GM18868 (cell line): ENCODE measurements around the gene KIF3C.
"Not testable (repeated sequence)": the region's sequence is repeated elsewhere in the genome, so short reads cannot be mapped to it uniquely, and the experiment has no call there.

ENCODE experiments used
- ATAC-seq: cut with Tn5 transposase; IDR thresholded peaks from one replicate; pipeline ENCODE4 v1.9.1; 2021; ENCODE audit warnings: mild to moderate bottlenecking, moderate library complexity; ENCODE audit not compliant: unreplicated experiment

Gene KIF3C

GRCh38 chr2:25982273-25982967 is at the start of gene KIF3C:
Gene KIF3C (minus strand): TSS chr2:25982497. CDS start chr2:25981917, 580 bp downstream.
- ATAC-seq = peak; percentile 76

GRCh38 chr2:26028083-26028482 is 45.8 kb upstream of the KIF3C start:
- not testable (repeated sequence) for ATAC-seq

DNA sequence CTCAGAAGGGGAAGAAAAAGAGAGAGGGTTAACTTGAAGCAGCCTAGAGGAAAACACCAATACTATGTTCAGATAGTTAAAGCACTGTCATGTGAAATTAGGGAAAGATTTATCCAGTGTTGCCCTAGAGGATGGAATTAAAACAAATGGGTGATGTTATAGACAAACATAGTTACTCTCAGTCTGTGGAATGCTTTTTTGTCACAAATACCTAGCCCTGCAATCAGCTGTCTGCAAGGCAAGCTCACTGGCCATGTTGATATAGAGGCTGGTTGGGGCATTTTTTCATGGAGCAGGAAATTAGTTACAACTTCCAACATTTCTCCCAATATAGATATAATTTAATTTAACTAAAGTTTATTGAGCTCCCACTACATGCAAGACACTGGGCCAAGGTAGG is 43.2 kb upstream of the KIF3C start:
- ATAC-seq = no peak

- no peak for ATAC-seq
Measured at GRCh38 chr2:26024260-26024659, 42.0 kb upstream of the KIF3C start.

GRCh38 chr2:26020231-26020640 is 37.9 kb upstream of the KIF3C start:
- ATAC-seq = no peak

GRCh38 chr2:26018184-26019055 is 36.1 kb upstream of the KIF3C start:
- peak; percentile 76 for ATAC-seq

GRCh38 chr2:26017464-26018183 is 35.3 kb upstream of the KIF3C start:
- ATAC-seq = no peak

- not testable (repeated sequence) for ATAC-seq
Measured at GRCh38 chr2:26016706-26017045, 34.4 kb upstream of the KIF3C start.

- no peak for ATAC-seq
Measured at GRCh38 chr2:26016012-26016705, 33.9 kb upstream of the KIF3C start.

DNA sequence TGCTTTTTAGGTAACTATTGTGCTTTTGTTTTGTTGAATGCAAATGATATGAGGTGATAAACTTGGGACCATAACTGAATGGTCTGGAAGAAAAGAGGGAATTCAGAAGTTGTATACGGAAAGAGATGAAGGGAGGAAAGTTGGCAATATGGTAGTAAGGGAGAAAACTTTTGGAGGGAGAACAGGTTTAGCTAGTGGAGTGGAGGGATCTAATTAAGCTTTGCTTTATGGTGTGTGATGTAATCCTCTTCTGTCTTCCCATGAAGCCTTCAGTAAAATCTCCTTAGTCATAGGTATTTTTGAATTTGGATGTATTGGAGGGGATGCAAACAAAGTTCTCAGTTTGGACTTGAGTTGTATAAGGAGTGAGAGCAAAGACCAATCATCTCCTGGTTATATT is 31.4 kb upstream of the KIF3C start:
- no peak for ATAC-seq

DNA sequence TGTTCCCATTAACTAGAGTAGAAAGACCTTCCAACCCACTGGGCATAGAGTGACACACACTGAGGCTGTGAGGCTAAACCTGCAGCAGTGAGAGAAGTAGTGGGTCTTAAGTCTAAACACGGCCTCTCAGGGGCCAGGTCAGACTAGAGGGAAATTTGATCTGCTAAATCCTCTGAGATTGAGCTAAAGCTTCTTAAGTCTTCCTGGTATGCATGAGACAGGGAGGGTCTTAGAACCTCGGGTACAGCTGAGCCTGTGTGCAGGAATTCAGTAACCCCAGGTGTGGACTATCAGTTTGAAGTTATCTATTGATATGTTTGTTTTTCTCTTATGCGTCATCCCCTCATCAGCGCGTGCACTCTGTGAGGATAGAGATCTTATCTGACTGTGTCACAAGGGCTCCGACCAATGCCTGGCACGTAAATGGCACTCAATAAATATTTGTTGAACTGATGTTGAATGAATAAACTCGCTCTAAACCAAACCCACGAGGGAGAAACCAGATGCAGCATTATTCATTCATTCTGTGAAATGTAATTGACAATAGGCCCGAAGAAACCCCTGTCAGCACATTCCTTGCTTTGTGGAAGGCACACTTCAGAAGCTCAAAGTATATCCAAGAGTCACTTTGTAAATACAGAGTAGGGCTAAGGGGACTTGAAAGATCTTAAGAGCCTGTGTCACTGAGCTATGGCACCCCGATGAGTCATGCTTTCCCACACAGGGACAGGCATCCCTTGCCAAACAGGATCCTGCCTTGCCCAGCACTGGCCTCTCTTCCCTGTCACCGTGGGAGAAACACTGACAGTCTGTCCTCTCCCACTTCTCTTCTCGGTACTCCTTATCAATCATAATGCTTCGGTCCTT is 29.9 kb upstream of the KIF3C start:
- ATAC-seq = no peak

DNA sequence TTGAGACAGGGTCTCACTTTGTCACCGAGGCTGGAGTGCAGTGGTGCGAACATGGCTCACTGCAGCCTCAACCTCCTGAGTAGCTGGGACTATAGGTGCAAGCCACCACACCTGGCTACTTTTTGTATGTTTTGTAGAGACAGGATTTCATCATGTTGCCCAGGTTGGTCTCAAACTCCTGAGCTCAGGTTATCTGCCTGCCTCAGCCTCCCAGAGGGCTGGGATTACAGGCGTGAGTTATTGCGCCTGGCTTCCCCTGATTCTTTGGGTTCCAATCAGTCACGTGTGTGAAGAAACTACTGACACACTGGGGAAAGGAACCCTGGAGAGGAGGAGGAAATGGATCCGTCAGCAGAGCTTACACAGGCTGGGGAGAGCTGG is 29.3 kb upstream of the KIF3C start:
- ATAC-seq = no peak

DNA sequence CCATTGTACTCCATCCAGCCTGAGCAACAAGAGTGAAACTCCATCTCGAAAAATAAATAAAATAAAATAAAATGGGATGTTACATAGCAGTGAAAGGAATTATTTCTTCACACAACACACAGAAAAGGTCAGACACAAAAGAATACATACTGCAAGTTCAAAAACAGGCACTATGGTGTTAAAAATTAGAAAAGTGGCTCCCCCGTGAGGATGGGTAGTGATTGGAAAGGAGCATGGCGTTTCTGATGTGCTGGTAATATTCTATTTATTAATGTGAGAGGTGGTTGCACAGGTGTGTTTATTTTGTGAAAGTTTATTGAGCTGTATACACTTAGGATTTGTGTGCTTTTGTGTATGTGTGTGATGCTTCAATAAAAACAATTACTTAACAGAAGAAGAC is 28.6 kb upstream of the KIF3C start:
- ATAC-seq = no peak

DNA sequence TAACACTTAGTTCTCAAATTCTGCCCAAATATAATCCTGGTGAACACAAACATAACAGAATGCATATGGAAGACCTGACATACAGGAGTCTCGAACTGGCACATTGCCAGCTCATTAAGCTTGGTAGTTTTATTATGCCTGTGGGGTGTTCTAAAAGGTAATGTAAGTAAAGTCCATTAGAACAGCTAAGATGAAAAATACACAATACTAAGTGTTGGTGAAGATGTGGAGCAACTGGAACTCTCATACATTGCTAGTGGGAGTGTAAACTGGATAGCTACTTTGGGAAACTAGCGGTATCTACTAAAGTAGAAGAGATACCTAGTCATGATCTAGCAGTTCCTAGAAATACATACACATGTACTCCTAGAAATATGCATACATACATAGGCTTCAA is 27.3 kb upstream of the KIF3C start:
- no peak for ATAC-seq

GRCh38 chr2:26008851-26009566 is 26.7 kb upstream of the KIF3C start:
- no peak for ATAC-seq

DNA sequence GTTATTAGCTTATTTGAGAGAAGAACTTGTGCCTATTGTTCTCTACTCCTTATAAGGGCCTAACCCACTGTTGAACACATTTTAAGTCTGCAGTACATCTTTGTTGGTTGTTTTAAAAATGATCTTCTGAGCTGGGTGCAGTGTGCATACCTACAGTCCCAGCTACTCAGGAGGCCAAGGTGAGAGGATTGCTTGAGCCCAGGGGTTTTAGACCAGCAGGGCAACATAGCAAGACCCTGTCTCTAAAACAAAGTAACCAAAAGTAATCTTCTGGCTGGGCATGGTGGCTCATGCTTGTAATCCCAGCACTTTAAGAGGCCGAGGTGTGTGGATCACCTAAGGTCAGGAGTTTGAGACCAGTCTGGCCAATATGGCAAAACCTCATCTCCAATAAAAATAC is 25.8 kb upstream of the KIF3C start:
- no peak for ATAC-seq

GRCh38 chr2:26002632-26003310 is 20.5 kb upstream of the KIF3C start:
- ATAC-seq = no peak

GRCh38 chr2:26001743-26002351 is 19.6 kb upstream of the KIF3C start:
- ATAC-seq = no peak
